ENCODE data around the gene RGS6. TPM values are rescaled to one million over a fixed set of nuclear protein-coding genes. Genes with fewer than 3 reads are reported as not detected.

RGS6 gene
- total and polyA plus RNA-seq, 2 experiments from 2014 or later: 0.86 to 0.95 TPM

DNA sequence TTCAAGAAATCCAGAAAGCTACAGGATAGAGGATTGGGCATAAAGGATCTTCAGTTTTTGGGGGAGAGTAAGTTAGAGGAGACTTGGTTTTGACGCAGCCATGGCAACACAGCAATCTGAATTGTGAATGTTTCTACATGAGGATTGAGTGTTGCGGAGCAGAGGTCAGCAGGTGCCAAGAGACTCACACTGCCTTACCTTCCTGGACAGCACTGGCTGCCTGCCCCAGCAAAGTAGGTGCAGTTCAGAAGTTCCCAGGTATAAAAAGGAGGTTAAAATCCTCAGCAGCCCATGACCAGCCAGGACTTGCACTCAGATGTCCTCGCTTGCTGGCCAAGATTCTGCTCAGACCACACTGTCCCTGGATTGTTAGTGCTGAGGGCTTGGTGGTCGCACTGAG lies 590.6 kb downstream of the RGS6 start:
- DNase-seq (ENCODE audit: low read depth in 1 of 2, low spot score in 1 of 2): no peak
- Histone ChIP-seq H3K9me3 (ENCODE audit: low read depth) (no peaks in the 10 kb centered on the region), H3K27me3 (no peaks in the 10 kb centered on the region), H3K4me1 (ENCODE audit: low read depth) (peaks cover 9% of the 10 kb centered on the region), H3K4me3 (no peak overlapping the region), H3K27ac (no peak overlapping the region), H3K36me3 (no peaks in the 10 kb centered on the region)
- no peak for TF ChIP-seq CTCF (IDR thresholded peaks at IDR 0.05; ENCODE audit: low read depth, low read length)

DNA sequence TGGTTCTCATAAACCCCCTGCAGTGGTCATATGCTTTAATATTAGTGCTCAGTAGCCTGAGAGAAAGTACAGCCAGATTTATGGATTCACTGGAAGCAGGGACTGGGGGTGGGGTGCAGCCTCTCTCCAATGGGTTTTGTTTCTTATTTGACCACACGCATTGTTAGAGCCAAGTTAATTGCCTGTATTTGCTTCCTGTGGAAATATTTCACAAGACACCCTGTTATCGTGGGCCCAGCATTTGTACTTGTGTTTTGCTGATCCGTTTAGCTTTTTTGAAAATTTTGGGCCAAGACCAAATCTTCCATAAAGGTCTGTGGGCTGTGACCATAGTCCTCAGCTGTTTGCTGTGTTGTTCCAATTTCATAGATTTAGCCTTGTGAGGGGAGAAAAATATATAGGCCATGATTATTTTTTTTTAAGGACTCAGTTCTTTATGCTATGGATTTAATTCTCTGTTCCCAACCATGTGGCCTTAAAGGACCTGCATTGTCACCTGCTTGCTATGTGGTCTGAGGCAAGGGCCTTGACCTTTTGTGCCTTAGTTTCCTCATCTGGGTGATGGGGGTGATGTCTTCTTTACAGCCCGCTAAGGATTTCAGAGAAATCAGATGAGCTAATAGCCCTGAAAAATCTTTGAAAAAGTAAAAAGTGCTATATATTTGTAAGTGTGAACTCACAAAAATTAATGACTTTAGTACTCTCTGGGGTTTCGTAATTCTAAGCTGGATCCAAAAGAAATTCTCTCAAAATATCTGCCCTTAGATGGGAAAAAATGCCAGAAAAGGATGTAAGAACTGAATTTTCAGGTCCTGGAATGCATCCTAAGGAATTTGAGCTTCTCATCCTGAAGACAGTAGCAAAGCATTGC lies 591.4 kb downstream of the RGS6 start:
- Histone ChIP-seq H3K4me1 (ENCODE audit: low read depth) (peaks cover 5% of the 10 kb centered on the region), H3K36me3 (no peaks in the 10 kb centered on the region), H3K9me3 (ENCODE audit: low read depth) (no peaks in the 10 kb centered on the region), H3K4me3 (no peak overlapping the region), H3K27ac (no peak overlapping the region), H3K27me3 (no peaks in the 10 kb centered on the region)
- DNase-seq (ENCODE audit: low read depth in 1 of 2, low spot score in 1 of 2): peak in 1 of 2 donors; percentile 92
- TF ChIP-seq CTCF (IDR thresholded peaks at IDR 0.05; ENCODE audit: low read depth, low read length): no peak

GRCh38 chr14:72524295-72524629 lies 592.0 kb downstream of the RGS6 start:
- TF ChIP-seq CTCF (IDR thresholded peaks at IDR 0.05; ENCODE audit: low read depth, low read length): no peak
- no peak for DNase-seq (ENCODE audit: low read depth in 1 of 2, low spot score in 1 of 2)
- Histone ChIP-seq H3K9me3 (ENCODE audit: low read depth) (no peaks in the 10 kb centered on the region), H3K4me3 (no peak overlapping the region), H3K27ac (no peak overlapping the region), H3K36me3 (no peaks in the 10 kb centered on the region), H3K4me1 (ENCODE audit: low read depth) (no peaks in the 10 kb centered on the region), H3K27me3 (no peaks in the 10 kb centered on the region)

GRCh38 chr14:72525087-72525915 lies 593.1 kb downstream of the RGS6 start:
- no peak overlapping the region for H3K4me3 ChIP-seq
- TF ChIP-seq CTCF (IDR thresholded peaks at IDR 0.05; ENCODE audit: low read depth, low read length): no peak
- H3K36me3 ChIP-seq: no peaks in the 10 kb centered on the region
- no peaks in the 10 kb centered on the region for H3K27me3 ChIP-seq
- H3K9me3 ChIP-seq (ENCODE audit: low read depth): no peaks in the 10 kb centered on the region
- H3K27ac ChIP-seq: no peak overlapping the region
- no peaks in the 10 kb centered on the region for H3K4me1 ChIP-seq (ENCODE audit: low read depth)
- no peak for DNase-seq (ENCODE audit: low read depth in 1 of 2, low spot score in 1 of 2)

DNA sequence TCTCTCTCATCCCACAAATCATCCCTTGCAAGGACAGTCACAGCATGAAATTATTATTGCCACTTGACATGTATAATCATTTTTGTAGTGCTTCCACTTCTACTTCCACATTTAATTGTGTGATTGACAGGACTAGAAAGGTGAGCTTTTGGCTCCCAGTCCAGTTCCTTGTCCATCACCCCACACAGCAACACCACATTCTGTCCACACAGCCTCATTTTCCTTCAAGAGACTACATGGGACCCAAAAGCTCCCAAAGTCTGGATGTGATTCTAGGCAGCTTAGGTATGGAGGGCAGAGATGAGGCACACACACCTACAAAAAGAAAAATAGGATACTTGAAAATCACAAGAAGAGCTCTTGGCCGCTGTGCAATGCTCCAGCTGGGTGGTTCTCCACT lies 595.4 kb downstream of the RGS6 start:
- Histone ChIP-seq H3K9me3 (ENCODE audit: low read depth) (no peaks in the 10 kb centered on the region), H3K27me3 (no peaks in the 10 kb centered on the region), H3K27ac (no peak overlapping the region), H3K36me3 (no peaks in the 10 kb centered on the region), H3K4me3 (no peak overlapping the region), H3K4me1 (ENCODE audit: low read depth) (no peaks in the 10 kb centered on the region)
- DNase-seq (ENCODE audit: low read depth in 1 of 2, low spot score in 1 of 2): no peak
- no peak for TF ChIP-seq CTCF (IDR thresholded peaks at IDR 0.05; ENCODE audit: low read depth, low read length)

Measured in cardiac muscle cell (in vitro differentiated cells and primary cell).